ENCODE results near the gene ARHGAP25. TPM values are rescaled to one million over a fixed set of nuclear protein-coding genes. Genes with fewer than 3 reads are reported as not detected.

Gene ARHGAP25
- total and polyA plus RNA-seq, 2 donors from 2014 or later, result 6.3 to 20.4 TPM

- Histone ChIP-seq H3K9me3 (ENCODE audit: control insufficient read depth in 2 of 3, insufficient read depth in 1 of 3, low read length in 3 of 3) (no peaks in the 10 kb centered on the region), H3K4me3 (ENCODE audit: low read length in 3 of 3) (no peak overlapping the region), H3K9ac (ENCODE audit: low read length in 3 of 3) (no peak overlapping the region), H3K27ac (ENCODE audit: low read depth in 2 of 2, low read length in 2 of 2) (no peak overlapping the region), H3K36me3 (ENCODE audit: control insufficient read depth in 2 of 3, insufficient read depth in 3 of 3, low read length in 3 of 3) (no peaks in the 10 kb centered on the region), H3K4me1 (ENCODE audit: control insufficient read depth in 2 of 3, insufficient read depth in 2 of 3, low read depth in 1 of 3, low read length in 3 of 3) (peaks cover 0 to 2% (median 0%) of the 10 kb centered on the region in 3 donors), H3K27me3 (ENCODE audit: control insufficient read depth, insufficient read depth, low read length) (no peaks in the 10 kb centered on the region)
- FAIRE-seq, result no peak
- no peak for TF ChIP-seq CTCF (IDR thresholded peaks at IDR 0.05; ENCODE audit: borderline replicate concordance, extremely low read depth, insufficient read depth)
- DNase-seq, result peak in 2 of 5 donors; percentile 19 to 66
- intact Hi-C loops (cut with DNase I), result loop anchor here (10.0 kb wide), 1 partner anchor 210 kb away; no protein-coding TSS in a partner anchor
Observed at GRCh38 chr2:68714866-68715265, 19.7 kb upstream of the ARHGAP25 start.

DNA sequence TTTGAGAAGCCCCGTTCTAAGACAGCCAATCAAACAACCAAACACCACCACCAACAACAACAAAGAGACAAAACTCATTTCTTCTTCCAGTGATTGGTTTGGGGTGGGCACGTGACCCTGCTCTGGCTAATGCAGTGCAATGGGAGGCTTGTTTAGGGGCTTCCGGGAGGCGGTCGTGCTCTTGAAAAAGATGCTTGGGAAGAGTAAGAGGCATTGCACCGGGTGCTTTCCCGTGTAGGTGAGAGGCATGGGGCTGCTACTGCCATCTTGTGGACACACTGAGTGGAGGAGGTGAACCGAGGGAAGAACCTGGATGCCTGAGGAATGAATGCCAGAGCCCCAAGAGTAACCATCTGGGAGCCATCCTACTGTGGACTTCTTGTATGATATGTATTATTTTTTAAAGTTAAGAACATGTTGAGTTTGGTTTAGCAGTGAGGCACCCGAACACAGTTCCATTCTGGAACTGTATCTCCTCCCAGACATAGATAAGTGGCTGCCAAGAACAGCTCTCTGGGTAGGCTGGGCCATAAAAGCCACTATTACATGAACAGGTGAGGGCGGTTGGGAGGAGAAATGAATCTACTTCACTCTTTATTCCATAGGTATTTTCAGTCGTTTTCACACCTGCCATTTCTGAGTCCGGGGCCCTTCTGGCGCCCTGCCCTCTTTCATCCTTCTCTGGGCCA, 19.1 kb upstream of the ARHGAP25 start:
- intact Hi-C loops (cut with DNase I), result loop anchor here (10.0 kb wide), 1 partner anchor 209 kb away; no protein-coding TSS in a partner anchor
- no peak for FAIRE-seq
- DNase-seq, result peak; percentile 49 to 74 (median 65)
- H3K9ac ChIP-seq (ENCODE audit: low read length in 3 of 3), result no peak overlapping the region
- H3K4me1 ChIP-seq (ENCODE audit: control insufficient read depth in 2 of 3, insufficient read depth in 2 of 3, low read depth in 1 of 3, low read length in 3 of 3), result peaks cover 0 to 2% (median 0%) of the 10 kb centered on the region in 3 donors
- H3K27me3 ChIP-seq (ENCODE audit: control insufficient read depth, insufficient read depth, low read length), result no peaks in the 10 kb centered on the region
- H3K4me3 ChIP-seq (ENCODE audit: low read length in 3 of 3), result no peak overlapping the region
- H3K36me3 ChIP-seq (ENCODE audit: control insufficient read depth in 2 of 3, insufficient read depth in 3 of 3, low read length in 3 of 3), result no peaks in the 10 kb centered on the region
- no peak overlapping the region for H3K27ac ChIP-seq (ENCODE audit: low read depth in 2 of 2, low read length in 2 of 2)
- H3K9me3 ChIP-seq (ENCODE audit: control insufficient read depth in 2 of 3, insufficient read depth in 1 of 3, low read length in 3 of 3), result no peaks in the 10 kb centered on the region
- TF ChIP-seq CTCF (IDR thresholded peaks at IDR 0.05; ENCODE audit: borderline replicate concordance, extremely low read depth, insufficient read depth), result peak; percentile 63

DNA sequence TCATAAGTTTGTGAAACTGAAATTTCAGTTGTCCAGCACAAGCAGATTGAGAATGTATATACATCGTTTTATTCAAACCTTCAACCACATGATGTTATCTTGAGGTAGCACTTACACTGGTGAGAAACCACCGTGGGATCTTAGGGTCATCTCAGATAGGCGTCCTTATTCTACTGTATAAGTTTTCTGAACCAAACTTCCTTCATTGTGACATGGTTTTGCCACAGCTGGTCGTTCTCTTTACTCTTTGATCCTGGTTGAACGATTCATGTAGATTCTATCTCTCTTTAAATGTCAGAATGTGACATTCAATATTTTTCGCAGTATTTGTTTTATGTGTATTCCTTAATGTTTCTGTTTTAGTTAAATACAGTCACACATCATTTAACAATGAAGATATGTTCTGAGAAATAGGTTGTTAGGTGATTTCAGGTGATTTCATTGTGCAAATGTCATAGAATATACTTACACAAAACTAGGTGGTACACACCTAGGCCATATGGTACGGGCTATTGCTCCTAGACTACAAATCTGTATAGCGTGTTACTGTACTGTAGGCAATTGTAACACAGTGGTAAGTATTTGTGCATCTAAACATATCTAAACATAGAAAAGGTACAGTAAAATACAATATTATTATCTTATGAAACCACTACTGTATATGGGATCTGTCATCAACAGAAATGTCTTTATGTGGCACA, 17.9 kb upstream of the ARHGAP25 start:
- peaks cover 0 to 7% (median 0%) of the 10 kb centered on the region in 3 donors for H3K4me1 ChIP-seq (ENCODE audit: control insufficient read depth in 2 of 3, insufficient read depth in 2 of 3, low read depth in 1 of 3, low read length in 3 of 3)
- no peak overlapping the region for H3K27ac ChIP-seq (ENCODE audit: low read depth in 2 of 2, low read length in 2 of 2)
- no peak overlapping the region for H3K9ac ChIP-seq (ENCODE audit: low read length in 3 of 3)
- no peak for TF ChIP-seq CTCF (IDR thresholded peaks at IDR 0.05; ENCODE audit: borderline replicate concordance, extremely low read depth, insufficient read depth)
- intact Hi-C loops (cut with DNase I), result loop anchor here (10.0 kb wide), 1 partner anchor 208 kb away; no protein-coding TSS in a partner anchor
- no peak for FAIRE-seq
- no peaks in the 10 kb centered on the region for H3K9me3 ChIP-seq (ENCODE audit: control insufficient read depth in 2 of 3, insufficient read depth in 1 of 3, low read length in 3 of 3)
- H3K27me3 ChIP-seq (ENCODE audit: control insufficient read depth, insufficient read depth, low read length), result no peaks in the 10 kb centered on the region
- H3K4me3 ChIP-seq (ENCODE audit: low read length in 3 of 3), result no peak overlapping the region
- H3K36me3 ChIP-seq (ENCODE audit: control insufficient read depth in 2 of 3, insufficient read depth in 3 of 3, low read length in 3 of 3), result no peaks in the 10 kb centered on the region
- no peak for DNase-seq
